Stimulated activated CD4-positive, alpha-beta T cell treated with anti-CD3 and anti-CD28 coated beads, Interleukin-12 subunit alpha, Interleukin-12 subunit beta, amount 100 ng/mL, for 4 hours (primary cell): Measurements from ENCODE around the gene COLEC12.

Experiments
- DNase-seq: peaks from one replicate; pipeline ENCODE4 v3.0.0-alpha.2; 2020

The COLEC12 gene

GRCh38 chr18:500632-501405 is at the start of gene COLEC12:
TSS of gene COLEC12 (minus strand) at chr18:500701. CDS start at chr18:500514, 187 bp downstream.
- DNase-seq = no peak

DNA sequence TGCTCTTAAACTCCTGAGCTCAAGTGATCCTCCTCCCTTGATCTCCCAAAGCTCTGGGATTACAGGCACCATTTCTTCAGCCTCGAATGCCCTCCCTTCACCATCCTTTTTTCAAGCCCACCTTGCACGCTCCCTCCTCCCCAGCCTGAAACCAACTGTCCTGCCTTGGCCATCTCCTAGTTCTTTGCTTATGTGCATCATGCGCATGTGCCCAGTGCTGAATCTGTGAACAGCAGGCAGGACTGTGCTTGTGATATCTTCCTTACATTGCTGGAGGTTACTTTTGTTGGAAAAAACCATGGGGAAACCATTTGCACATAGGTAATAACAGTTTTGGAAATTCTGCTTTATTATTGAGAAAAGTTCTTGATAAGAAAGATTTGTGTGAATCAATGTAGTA is 49.5 kb upstream of the COLEC12 start:
- no peak for DNase-seq

DNA sequence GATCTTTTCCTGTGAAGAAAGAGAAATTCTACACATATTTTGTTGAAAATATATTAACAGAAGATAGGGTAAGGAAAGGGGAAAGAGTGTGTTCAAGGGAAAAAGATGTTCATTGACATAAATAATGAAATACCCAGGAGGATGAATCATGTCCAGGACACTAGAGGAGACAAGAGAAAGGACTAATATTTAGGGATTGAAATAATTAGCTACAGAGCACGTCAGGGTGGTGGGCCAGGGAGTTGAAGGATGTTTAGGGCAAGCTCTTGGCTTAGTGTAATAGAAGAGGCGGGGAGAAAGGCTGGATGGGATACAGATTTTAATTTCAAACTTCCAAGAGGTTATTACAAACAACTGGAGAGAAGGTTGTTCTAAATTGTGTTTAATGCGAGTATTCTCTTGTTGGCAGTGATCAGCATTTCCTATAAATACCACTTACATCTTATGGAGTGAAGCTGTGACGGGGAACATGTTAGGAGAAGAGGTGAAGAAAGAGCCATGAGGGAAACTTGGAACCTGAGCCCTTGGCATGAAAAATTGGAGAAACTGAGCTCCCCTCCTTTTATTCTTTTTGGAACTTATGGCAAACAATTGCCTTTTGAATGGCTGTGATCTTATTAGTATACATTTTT is 43.1 kb upstream of the COLEC12 start:
- no peak for DNase-seq

DNA sequence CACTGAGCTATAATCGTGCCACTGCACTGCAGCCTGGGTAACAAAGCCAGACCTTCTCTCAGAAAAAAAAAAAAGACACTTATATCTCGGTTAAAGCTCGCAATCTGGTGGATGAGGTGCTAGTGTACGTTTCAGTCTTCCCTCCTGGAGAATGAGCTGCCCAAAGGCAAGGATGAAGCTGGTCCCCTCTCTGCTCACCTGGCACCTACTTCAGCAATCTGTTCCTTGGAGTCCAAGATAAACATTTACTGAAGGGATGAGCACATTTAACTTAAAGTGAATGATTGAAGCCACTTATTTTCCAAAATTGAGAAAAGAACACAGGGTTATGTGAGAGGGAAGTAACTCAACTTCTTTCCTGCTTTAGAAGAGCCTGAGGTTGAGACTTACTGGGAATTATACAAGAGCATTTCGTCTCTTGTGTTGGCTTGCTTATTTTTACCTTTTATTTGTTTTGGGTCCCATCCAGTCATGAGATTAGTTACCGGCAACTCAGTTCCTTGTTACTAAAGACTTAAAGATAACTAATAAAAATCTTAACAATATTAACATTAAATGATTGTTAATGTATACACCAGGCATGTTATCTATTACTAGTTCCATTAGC is 33.6 kb upstream of the COLEC12 start:
- no peak for DNase-seq

DNA sequence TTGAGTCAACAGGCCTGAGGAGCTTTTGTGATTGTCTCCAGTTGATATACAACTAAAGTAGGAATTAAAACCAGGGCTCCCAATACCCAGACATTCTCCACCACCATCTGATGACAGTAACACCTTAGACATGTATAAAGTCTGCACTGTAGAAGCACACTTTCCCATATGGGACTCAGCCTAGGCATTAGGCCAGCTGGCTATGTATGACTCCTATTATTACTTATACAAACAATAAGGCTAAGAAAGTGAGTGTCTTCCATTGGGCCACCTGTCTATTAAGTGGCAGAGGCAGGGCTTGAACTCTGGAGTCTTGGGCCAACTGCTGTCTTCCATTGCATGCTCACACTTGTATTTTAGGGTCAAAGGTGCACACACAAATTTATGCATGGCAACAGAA is 32.1 kb upstream of the COLEC12 start:
- DNase-seq = no peak

DNA sequence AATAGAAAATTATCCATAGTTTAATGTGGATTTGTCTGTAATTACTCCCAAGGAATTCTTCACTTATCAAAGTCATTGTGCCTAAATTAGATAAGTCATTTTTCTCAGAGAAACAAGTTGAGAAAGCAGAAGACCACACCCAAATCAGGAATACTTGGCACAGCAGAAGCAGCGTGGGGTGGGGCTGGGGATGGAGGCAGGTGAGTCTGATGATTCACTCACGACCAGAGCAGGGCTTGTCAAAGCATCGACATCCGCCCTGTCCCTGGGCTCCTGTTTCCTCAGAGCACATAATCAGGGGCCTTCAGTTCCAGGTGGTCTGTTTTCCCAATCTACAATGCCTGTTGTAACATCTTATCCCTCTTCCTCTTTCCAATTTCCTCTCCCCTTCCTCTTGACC is 31.5 kb upstream of the COLEC12 start:
- no peak for DNase-seq

- DNase-seq = no peak
These were observed 26.6 kb upstream of the COLEC12 start for GRCh38 chr18:527146-527545.

DNA sequence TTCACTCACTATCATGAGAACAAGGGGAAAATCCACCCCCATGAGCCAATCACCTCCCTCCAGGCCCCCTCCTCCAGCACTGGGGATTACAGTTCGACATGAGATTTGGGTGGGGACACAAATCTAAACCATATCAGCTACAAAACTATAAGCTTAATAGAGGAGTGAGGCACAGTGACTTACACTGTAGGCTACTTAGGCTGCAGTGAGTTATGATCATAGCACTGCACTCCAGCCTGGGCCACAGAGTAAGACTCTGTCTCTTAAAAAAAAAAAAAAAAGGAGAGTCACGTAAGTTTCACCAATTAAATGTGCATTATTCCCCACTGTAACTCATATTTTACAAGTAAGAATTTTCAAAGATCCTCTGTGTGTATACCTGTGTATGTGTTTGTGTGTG is 26.2 kb upstream of the COLEC12 start:
- no peak for DNase-seq

DNA sequence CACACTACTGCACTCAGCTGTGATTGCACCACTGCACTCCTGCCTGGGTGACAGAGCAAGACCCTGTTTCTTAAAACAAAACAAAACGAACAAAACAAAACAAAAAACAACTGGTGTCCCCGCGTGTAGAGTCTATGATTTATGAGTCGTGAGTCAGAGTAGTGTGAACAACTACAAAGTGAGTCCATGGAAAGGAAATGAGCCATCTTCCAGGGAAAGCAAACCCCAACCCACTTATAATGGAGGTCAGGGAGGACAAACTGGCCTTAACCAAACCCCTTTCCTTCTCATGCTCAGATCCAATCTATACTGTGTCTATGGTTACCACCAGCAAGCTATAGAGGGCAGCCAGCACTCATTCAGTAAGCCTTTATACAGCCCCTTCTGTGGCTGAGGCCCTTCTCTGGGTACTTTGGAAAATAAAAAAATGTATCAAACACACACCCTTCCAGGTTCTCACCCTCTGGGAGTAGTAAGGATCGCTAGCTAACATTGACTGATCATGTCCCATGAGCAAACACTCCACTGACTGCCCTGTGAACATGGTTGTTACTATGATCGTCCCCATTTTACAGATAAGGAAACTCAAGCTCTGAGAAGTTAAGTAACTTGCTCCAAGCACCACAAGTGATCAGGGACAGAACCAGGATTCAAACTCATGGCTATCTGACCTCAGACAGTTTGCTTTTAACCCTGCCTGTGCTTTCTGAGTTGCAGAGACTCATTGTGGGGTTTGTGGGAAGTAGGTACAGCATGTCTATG is 24.7 kb upstream of the COLEC12 start:
- DNase-seq = no peak

DNA sequence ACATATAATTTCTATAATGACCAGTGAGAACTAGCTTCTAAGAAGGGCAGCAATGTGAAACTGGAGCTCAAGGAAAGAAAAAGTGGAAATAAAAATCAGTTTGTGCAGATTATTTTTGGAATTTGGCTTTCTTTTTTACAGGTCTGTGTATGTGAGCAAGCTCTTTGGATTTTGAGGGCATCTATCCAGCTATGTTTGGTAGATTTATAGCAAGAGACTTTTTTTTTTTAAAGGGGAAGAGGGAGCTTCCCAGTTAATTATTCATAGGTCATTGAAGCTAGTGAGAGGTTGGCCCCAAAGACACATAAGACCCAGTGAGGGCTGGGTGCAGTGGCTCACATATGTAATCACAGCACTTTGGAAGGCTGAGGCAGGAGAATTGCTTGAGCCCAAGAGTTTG is 24.0 kb upstream of the COLEC12 start:
- DNase-seq = no peak

GRCh38 chr18:523561-523960 is 23.1 kb upstream of the COLEC12 start:
- DNase-seq = no peak

DNA sequence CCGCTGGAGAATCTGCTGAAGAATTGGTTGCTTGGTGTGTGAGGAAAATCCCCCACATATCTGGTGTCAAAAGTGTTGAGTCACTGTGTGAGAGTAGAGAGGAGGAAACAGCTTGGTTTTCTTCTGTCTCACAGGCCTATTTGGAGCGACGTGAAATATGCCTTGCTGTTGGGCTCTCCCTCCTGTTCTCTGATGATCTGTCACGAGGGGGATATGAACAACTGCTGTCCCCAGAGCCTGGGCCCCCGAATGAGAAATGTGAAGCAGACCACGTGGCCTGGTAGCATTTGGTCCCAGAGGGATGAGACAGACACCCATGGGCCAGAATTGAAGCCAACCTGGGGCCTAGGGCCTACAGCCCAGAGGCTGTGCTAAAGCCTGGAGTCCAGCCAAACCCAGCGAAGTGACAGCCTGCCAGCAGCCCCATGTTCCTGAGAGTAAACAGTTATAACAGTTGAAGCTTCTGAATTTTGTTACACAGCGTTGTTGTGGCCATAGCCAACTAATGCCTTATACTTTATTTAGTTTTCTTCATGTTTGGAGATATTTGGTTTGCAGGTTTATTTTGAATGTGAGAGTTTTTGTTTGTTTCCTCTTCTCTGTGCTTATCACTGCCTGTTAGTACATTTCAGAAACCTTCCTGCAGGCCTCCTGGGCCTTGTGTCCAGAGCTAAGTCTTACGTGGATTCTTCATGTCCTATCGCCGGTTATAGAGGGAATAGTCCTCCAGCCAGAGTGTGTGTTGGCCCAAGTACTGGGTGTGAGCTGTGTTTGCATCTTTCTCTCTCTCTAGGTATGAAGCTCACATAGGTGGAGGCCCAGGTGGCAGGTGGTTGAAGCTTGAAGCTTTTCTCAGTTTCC is 18.7 kb upstream of the COLEC12 start:
- DNase-seq = no peak

DNA sequence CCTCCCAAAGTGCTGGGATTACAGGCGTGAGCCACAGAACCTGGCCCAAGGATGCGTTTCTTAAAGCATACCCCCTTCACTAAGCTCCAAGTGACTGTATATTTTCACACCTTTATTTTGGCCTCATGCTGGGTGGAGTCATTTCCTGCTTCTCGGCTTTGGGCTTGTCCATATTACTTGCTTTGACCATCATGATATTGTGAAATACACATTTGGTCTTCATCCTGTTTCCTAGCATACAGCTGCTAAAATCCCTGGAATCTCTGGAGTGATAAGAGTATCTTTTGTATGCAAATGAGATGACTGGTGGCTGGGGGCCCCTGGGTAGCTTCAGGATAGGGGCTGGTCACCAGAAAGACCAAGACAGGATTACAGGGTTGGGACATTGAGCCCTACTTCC is 17.6 kb upstream of the COLEC12 start:
- DNase-seq = no peak

- DNase-seq = no peak
These were observed 15.3 kb upstream of the COLEC12 start for GRCh38 chr18:515838-516237.

- DNase-seq = no peak
These were observed 14.8 kb upstream of the COLEC12 start for GRCh38 chr18:515156-515815.

DNA sequence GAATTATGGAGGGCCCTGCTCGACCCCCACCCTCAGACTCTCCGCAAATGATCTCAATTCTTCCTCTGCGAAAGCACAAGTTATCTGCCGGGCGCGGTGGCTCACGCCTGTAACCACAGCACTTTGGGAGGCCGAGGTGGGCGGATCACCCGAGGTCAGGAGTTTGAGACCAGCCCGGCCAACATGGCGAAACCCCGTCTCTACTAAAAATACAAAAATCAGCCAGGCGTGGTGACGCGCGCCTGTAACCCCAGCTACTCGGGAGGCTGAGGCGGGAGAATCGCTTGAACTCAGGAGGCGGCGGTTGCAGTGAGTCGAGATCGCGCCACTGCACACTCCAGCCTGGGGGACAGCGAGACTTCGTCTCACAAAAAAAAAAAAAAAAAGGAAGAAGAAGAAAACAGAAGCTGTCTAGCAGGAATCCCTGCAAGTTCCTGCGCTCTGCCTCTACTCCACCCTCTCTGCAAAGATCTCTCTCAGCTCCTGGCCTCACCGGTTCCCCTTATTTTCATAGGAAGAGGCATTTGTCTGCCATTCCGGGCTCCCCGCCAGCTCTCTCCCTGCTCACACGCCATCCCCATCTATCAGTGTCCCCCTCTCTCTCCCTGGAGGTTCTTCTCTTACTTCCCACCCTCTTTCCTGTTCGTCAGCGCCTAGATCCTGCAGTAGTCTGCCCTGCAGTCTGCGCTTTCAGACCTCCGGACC is 13.5 kb upstream of the COLEC12 start:
- DNase-seq = no peak

GRCh38 chr18:512957-513356 is 12.5 kb upstream of the COLEC12 start:
- no peak for DNase-seq

DNA sequence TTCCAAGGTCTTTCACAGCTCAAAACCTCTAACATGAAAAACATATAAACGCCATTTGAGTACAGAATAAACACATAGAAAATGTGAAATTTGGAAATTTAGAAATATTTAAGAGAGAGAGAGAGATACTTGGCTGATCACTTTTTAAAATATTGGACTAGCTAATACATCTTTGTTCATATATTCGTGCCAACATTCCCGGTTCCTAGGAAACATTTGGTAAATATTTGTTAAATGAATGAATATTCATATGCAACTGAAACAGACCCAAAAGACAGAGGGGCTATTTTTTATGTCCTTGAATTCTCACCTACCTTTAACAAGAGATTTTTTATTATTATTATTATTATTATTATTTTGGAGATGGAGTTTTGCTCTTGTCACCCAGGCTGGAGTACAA is 8.3 kb upstream of the COLEC12 start:
- DNase-seq = no peak

GRCh38 chr18:507636-508035 is 7.1 kb upstream of the COLEC12 start:
- no peak for DNase-seq

GRCh38 chr18:506801-507200 is 6.3 kb upstream of the COLEC12 start:
- no peak for DNase-seq

DNA sequence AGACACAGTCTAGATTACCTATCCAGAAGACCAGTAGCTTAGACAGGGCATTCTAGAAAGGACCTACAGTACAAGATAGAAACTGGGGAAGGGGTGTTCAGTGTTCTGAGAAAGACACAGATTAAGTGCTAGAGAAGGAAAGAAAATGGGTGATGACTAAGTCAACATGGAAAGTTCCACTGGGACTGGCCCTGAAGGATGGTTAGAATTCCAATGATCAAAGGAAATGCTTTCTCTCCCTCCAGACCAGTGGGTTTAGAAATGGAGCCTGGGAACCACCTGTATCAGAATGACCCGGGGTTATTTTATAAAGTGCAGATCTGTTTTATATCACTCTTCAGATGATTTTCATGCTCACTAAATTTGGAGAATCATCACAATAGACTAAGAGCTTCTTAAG is 5.8 kb upstream of the COLEC12 start:
- DNase-seq = no peak
